ENCODE results near the gene USP21.

Gene USP21

GRCh38 chr1:161171191-161171590 is 11.9 kb downstream of the USP21 start:
- DNase-seq (ENCODE audit: low read depth), result no peak

GRCh38 chr1:161171696-161172095 is 12.4 kb downstream of the USP21 start:
- DNase-seq (ENCODE audit: low read depth), result no peak

GRCh38 chr1:161172349-161172748 is 13.0 kb downstream of the USP21 start:
- no peak for DNase-seq (ENCODE audit: low read depth)

GRCh38 chr1:161172776-161173376 is 13.6 kb downstream of the USP21 start:
- DNase-seq (ENCODE audit: low read depth), result no peak

- no peak for DNase-seq (ENCODE audit: low read depth)
Observed at GRCh38 chr1:161173711-161174110, 14.4 kb downstream of the USP21 start.

GRCh38 chr1:161174911-161175310 is 15.6 kb downstream of the USP21 start:
- no peak for DNase-seq (ENCODE audit: low read depth)

- DNase-seq (ENCODE audit: low read depth), result no peak
Observed at GRCh38 chr1:161175771-161176453, 16.6 kb downstream of the USP21 start.

GRCh38 chr1:161176468-161177111 is 17.3 kb downstream of the USP21 start:
- no peak for DNase-seq (ENCODE audit: low read depth)

- DNase-seq (ENCODE audit: low read depth), result peak; percentile 90
Observed at GRCh38 chr1:161177112-161177935, 18.0 kb downstream of the USP21 start, which contains the start of gene B4GALT3. TSS of gene B4GALT3 (minus strand) at chr1:161177507. CDS start at chr1:161176060, 1,447 bp downstream.

GRCh38 chr1:161177936-161178244 is 18.6 kb downstream of the USP21 start:
- DNase-seq (ENCODE audit: low read depth), result no peak

GRCh38 chr1:161179698-161180097 is 20.4 kb downstream of the USP21 start:
- DNase-seq (ENCODE audit: low read depth), result no peak

- no peak for DNase-seq (ENCODE audit: low read depth)
Observed at GRCh38 chr1:161180639-161181038, 21.3 kb downstream of the USP21 start.

- DNase-seq (ENCODE audit: low read depth), result peak; percentile 41
Observed at GRCh38 chr1:161182214-161182613, 22.9 kb downstream of the USP21 start.

- peak; percentile 66 for DNase-seq (ENCODE audit: low read depth)
Observed at GRCh38 chr1:161185282-161185682, 26.0 kb downstream of the USP21 start.

GRCh38 chr1:161185732-161186311 is 26.5 kb downstream of the USP21 start:
- no peak for DNase-seq (ENCODE audit: low read depth)

GRCh38 chr1:161187311-161187710 is 28.0 kb downstream of the USP21 start:
- DNase-seq (ENCODE audit: low read depth), result no peak

GRCh38 chr1:161188381-161188780 is 29.1 kb downstream of the USP21 start:
- no peak for DNase-seq (ENCODE audit: low read depth)

- no peak for DNase-seq (ENCODE audit: low read depth)
Observed at GRCh38 chr1:161189036-161189435, 29.7 kb downstream of the USP21 start.

- DNase-seq (ENCODE audit: low read depth), result no peak
Observed at GRCh38 chr1:161190962-161191521, 31.7 kb downstream of the USP21 start.

GRCh38 chr1:161191971-161192370 is 32.7 kb downstream of the USP21 start:
- DNase-seq (ENCODE audit: low read depth), result no peak

GRCh38 chr1:161192476-161193465 is 33.5 kb downstream of the USP21 start:
- peak; percentile 51 for DNase-seq (ENCODE audit: low read depth)
